Tibial nerve (tissue), 4 donors: ENCODE results near the gene TNS3. TPM values are rescaled to one million over a fixed set of nuclear protein-coding genes. Genes with fewer than 3 reads are reported as not detected.

Experiments
- DNase-seq, 2 donors: peaks; one replicate each; pipeline ENCODE4 v3.0.0-alpha.2; 2019; ENCODE audit warnings: low spot score in 2 of 2
- H3K27ac ChIP-seq, 4 donors: fragments of 200-600 bp; sonication (generic) in 3 of 4; one replicate each; pipeline ENCODE4 v1.5.1; 2017 to 2019; ENCODE audit warnings: mild to moderate bottlenecking in 1 of 4
- H3K27me3 ChIP-seq, 2 donors: fragments of 200-600 bp; sonication (generic) in 1 of 2; one replicate each; pipeline versions ENCODE4 v1.5.1 to v1.6.0; 2017 to 2019
- H3K36me3 ChIP-seq, 3 donors: fragments of 200-600 bp; sonication (generic); one replicate each; pipeline ENCODE4 v1.5.1; 2018 to 2019
- H3K4me1 ChIP-seq, 4 donors: fragments of 200-600 bp; sonication (generic) in 3 of 4; one replicate each; pipeline ENCODE4 v1.5.1; 2017 to 2019
- H3K4me3 ChIP-seq, 4 donors: fragments of 200-600 bp; sonication (generic) in 3 of 4; one replicate each; pipeline ENCODE4 v1.5.1; 2017 to 2019; ENCODE audit warnings: mild to moderate bottlenecking in 1 of 4, moderate library complexity in 1 of 4
- H3K9me3 ChIP-seq, 4 donors: fragments of 200-600 bp; sonication (generic) in 3 of 4; one replicate each; pipeline ENCODE4 v1.5.1; 2017 to 2019
- CTCF ChIP-seq, 5 experiments: fragments of 200-600 bp in 3 of 5; fragments of 450-650 bp in 2 of 5; sonication (generic) in 3 of 5; IDR thresholded peaks; one replicate each; pipeline ENCODE4 v1.5.1; 2016 to 2019; ENCODE audit warnings: antibody characterized with exemption in 5 of 5, mild to moderate bottlenecking in 3 of 5, moderate library complexity in 2 of 5
- EP300 ChIP-seq, 2 donors: sonication (generic); formaldehyde crosslinking; IDR thresholded peaks; one replicate each; pipeline ENCODE4 v1.6.1; 2017; ENCODE audit warnings: antibody characterized with exemption in 2 of 2, mild to moderate bottlenecking in 1 of 2
- POLR2A ChIP-seq, 2 donors: fragments of 450-650 bp; IDR thresholded peaks; one replicate each; pipeline ENCODE4 v1.6.1; 2017; ENCODE audit warnings: antibody characterized with exemption in 2 of 2, mild to moderate bottlenecking in 2 of 2, moderate library complexity in 2 of 2
- WGBS, 2 donors: methylation state at CpG; one replicate each; pipeline ENCODE4 v1.1.5; 2018; 5-methylcytosine and 5-hydroxymethylcytosine counted together
- total RNA-seq, 4 donors: library from RNA; depleted of rRNA; stranded (reverse); fragments of >200 nt; gene quantifications; one replicate each; pipeline ENCODE4 v1.1.0, GENCODE V29; 2016

The TNS3 gene
- total RNA-seq, 4 donors from 2014 or later: 118 to 142 (median 133) TPM

- no peak for DNase-seq
- WGBS, 2 donors: 96 to 100% methylated on average over 4 to 5 of the region's 5 CpGs
- no peaks in the 10 kb centered on the region for H3K27me3 ChIP-seq
- no peak for TF ChIP-seq POLR2A (IDR thresholded peaks at IDR 0.05)
- no peaks in the 10 kb centered on the region for H3K9me3 ChIP-seq
- peaks cover 0 to 35% (median 20%) of the 10 kb centered on the region in 4 donors for H3K4me1 ChIP-seq
- H3K27ac ChIP-seq: no peak overlapping the region
- no peak overlapping the region for H3K4me3 ChIP-seq
- peaks cover 0 to 64% (median 0%) of the 10 kb centered on the region in 3 donors for H3K36me3 ChIP-seq
Observed at GRCh38 chr7:47523401-47523800, 58.5 kb downstream of the TNS3 start.

DNA sequence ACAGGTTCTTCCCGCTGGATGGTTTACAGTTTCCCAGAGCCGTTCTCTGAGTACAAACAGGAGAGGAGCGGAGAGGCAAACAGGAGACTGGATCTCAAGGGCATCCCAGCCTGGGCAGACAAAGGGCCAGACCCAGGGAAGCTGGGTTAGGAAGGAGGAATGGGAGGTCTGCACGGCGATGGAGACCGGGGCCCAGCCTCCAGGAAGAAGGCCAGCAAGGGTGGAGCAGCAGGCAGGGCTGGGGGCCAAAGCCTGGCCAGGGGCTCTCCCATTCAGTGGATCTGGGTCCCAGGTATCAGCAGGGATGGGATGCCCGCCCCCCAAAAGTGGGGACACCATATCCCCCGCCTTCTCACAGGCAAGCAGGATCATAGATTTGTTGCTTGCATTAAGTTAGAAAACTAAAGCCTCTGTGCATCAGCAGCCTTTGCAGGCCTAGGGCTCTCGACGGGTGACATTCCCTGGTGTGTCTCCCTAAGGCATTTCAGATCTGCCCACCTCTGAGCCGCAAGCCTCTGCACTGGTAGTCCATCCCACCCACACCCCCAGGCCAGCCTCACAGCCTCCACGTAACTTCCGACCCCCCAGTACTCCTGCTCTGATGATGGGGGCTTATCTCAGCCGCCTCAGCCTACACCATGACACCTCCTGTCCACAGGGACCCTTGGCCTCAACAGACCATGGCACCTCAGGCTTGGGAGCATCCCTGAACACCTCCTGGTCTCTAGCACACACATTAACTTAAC lies 59.9 kb downstream of the TNS3 start:
- Histone ChIP-seq H3K27ac (peak overlapping the region in 1 of 4 donors; percentile 63), H3K4me1 (peaks cover 0 to 47% (median 21%) of the 10 kb centered on the region in 4 donors), H3K36me3 (peaks cover 0 to 50% (median 0%) of the 10 kb centered on the region in 3 donors), H3K4me3 (no peak overlapping the region), H3K9me3 (no peaks in the 10 kb centered on the region), H3K27me3 (no peaks in the 10 kb centered on the region)
- no peak for TF ChIP-seq POLR2A (IDR thresholded peaks at IDR 0.05)
- no peak for TF ChIP-seq EP300 (IDR thresholded peaks at IDR 0.05)
- no peak for TF ChIP-seq CTCF (IDR thresholded peaks at IDR 0.05)
- 82 to 90% methylated on average over 13 to 14 of the region's 14 CpGs for WGBS, 2 donors
- no peak for DNase-seq

DNA sequence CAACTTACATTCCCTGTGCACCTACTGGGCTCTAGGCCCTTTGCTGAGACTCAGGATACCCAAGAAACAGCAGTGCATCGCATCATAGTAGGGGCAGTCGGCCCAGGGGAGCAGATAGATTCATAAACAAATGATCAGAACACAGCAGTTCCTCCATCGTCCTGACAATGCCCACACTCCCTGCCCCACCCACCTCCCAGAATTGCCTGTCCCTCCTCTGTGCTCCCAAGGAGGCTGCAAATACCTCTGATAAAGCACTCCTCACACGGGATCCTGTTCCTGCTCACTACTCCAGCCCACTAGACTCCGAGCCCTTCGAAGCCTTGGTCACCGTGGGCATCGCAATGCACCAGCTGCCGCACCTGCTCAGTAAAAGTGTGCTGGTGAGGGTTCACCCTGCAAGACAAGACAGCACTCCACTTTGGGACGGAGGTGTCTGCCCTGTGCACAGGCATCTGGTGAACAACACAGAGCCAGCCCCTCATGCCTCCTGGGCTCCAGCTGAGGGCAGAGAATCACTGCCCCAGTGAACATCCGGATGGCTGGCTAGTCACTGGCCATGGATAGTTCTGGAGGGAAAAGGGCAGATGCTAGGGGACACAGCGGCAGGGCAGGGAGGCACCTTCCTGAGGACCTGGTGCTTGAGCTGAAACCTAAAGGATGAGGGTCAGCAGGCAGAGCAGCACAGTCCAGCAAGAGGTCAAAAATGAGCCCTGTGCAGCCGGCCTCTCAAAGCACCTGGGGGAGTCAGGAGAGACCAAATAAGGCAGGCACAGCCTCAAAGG lies 60.7 kb downstream of the TNS3 start:
- no peak for DNase-seq
- Histone ChIP-seq H3K4me1 (peaks cover 0 to 55% (median 21%) of the 10 kb centered on the region in 4 donors), H3K9me3 (no peaks in the 10 kb centered on the region), H3K27me3 (no peaks in the 10 kb centered on the region), H3K4me3 (no peak overlapping the region), H3K36me3 (peaks cover 0 to 42% (median 0%) of the 10 kb centered on the region in 3 donors), H3K27ac (peak overlapping the region in 2 of 4 donors; percentile 63 to 77)
- TF ChIP-seq CTCF (IDR thresholded peaks at IDR 0.05) (no peak), EP300 (IDR thresholded peaks at IDR 0.05) (no peak), POLR2A (IDR thresholded peaks at IDR 0.05) (no peak)
- 79% methylated on average over 13 of the region's 13 CpGs for WGBS, 2 donors

DNA sequence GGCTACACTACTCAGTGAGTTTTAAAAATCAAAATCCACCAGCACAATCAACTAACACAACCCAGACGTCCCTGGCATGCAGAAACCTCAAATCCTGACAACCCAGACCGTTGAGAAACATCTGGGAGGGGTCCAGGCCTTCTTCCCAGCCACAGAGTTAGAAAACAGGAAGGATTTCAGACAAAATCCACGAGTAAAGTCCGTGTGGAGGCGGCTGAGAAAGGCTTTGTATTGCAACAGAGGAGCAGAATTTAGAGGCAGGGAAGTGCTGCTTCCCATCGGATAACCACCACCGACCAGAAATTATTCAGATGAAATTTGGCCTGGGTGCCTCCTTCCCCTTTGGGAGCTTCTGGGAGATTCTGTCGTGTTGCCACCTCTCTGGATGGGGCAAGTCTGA lies 61.5 kb downstream of the TNS3 start:
- H3K4me1 ChIP-seq: peaks cover 0 to 57% (median 21%) of the 10 kb centered on the region in 4 donors

DNA sequence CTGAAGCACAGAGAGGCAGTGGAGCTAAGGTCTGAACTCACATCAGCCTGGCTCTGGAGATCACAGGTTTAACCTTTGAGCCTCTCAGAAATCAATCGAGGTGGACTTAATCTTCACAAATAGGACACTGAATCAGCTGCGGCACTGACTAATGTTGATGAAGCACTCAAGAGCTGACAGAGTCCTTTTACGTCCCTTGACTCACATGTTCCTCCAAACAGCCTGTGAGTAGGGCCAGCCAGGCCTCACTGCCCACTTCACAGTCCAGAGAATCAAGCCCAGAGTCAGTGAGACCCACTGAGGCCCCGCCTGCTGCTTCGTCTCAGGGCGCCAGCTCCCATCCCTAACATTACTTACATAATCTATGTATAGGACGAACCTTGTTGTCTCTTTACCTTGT lies 63.1 kb downstream of the TNS3 start:
- H3K4me1 ChIP-seq: peaks cover 0 to 68% (median 29%) of the 10 kb centered on the region in 4 donors
- H3K27me3 ChIP-seq: no peaks in the 10 kb centered on the region
- H3K4me3 ChIP-seq: no peak overlapping the region
- H3K9me3 ChIP-seq: no peaks in the 10 kb centered on the region
- H3K36me3 ChIP-seq: peaks cover 0 to 22% (median 0%) of the 10 kb centered on the region in 3 donors
- TF ChIP-seq EP300 (IDR thresholded peaks at IDR 0.05) (no peak), POLR2A (IDR thresholded peaks at IDR 0.05) (no peak), CTCF (IDR thresholded peaks at IDR 0.05) (no peak)
- no peak for DNase-seq
- H3K27ac ChIP-seq: peak overlapping the region in 3 of 4 donors; percentile 19 to 73 (median 51)
- 74 to 81% methylated on average over 7 of the region's 7 CpGs for WGBS, 2 donors

More for the DNA sequence above, 61.5 kb downstream of the TNS3 start:
- peak; percentile 46 to 82 for DNase-seq
- WGBS, 2 donors: 14 to 23% methylated on average over 8 of the region's 8 CpGs
- H3K27me3 ChIP-seq: no peaks in the 10 kb centered on the region
- H3K27ac ChIP-seq: peak overlapping the region in 2 of 4 donors; percentile 63 to 77
- TF ChIP-seq POLR2A (IDR thresholded peaks at IDR 0.05) (no peak), EP300 (IDR thresholded peaks at IDR 0.05) (peak in 1 of 2 donors; percentile 84)
- H3K36me3 ChIP-seq: peaks cover 0 to 34% (median 0%) of the 10 kb centered on the region in 3 donors
- no peaks in the 10 kb centered on the region for H3K9me3 ChIP-seq
- H3K4me3 ChIP-seq: no peak overlapping the region
